GM12878 (cell line): ENCODE results near the gene ZMIZ1. TPM values are rescaled to one million over a fixed set of nuclear protein-coding genes. Genes with fewer than 3 reads are reported as not detected.

Experiments used
- ATAC-seq: fragments of 200-7000 bp; cut with Tn5 transposase; 3 replicates; pipeline ENCODE4 v1.9.1; 2020; ENCODE audit warnings: mild to moderate bottlenecking, moderate library complexity
- BruUV-seq: library from RNA; stranded (reverse); fragments of 400-500 nt; replicated peaks from 2 replicates; lab custom pipeline; 2021; lab: Mats Ljungman, UMichigan
- CTCF ChIA-PET: fragments of 300-600 bp; sonication (Branson Sonifier 250); formaldehyde crosslinking; extraction: SDS; loops from one replicate; lab custom pipeline; 2021; ENCODE audit warnings: inconsistent platforms; lab: Yijun Ruan, JAX
- POLR2A ChIA-PET: fragments of 350-600 bp; formaldehyde crosslinking; extraction: SDS; loops from one replicate; lab custom pipeline; 2021; ENCODE audit warnings: inconsistent platforms; lab: Charles Lee
- RAD21 ChIA-PET: fragments of 300-600 bp; sonication (Branson Sonifier 250); formaldehyde crosslinking; loops from one replicate; lab custom pipeline; 2023; ENCODE audit warnings: antibody characterized with exemption; ENCODE audit not compliant: unreplicated experiment; lab: Charles Lee
- SMC1A ChIA-PET: fragments of 300-600 bp; sonication (Branson Sonifier 250); formaldehyde crosslinking; loops from one replicate; lab custom pipeline; 2023; ENCODE audit not compliant: unreplicated experiment, uncharacterized antibody; lab: Charles Lee
- DNase-seq: peaks from one replicate; pipeline ENCODE4 v3.0.0-alpha.2; 2011; ENCODE audit warnings: low read depth, low spot score
- FAIRE-seq: peaks from 3 replicates; lab custom pipeline; 2011; peaks lifted over from hg19 to GRCh38; lab: Jason Lieb, UNC
- H2AFZ ChIP-seq: 2 replicates; pipeline ENCODE4 v1.6.0; 2011; ENCODE audit warnings: low read depth, low read length, control low read depth; ENCODE audit not compliant: control insufficient read depth
- H3K27ac ChIP-seq: 2 replicates; pipeline ENCODE4 v1.5.1; 2011; ENCODE audit warnings: control low read depth; ENCODE audit not compliant: control insufficient read depth, insufficient read depth
- H3K27me3 ChIP-seq, 2 experiments: replicated peaks in 1 of 2; 2 replicates each; pipeline versions ENCODE4 v1.6.0 to v1.6.1; 2011; ENCODE audit warnings: low read length in 1 of 2; ENCODE audit not compliant: control insufficient read depth in 2 of 2, insufficient read depth in 2 of 2
- H3K36me3 ChIP-seq, 2 experiments: 2 replicates each; pipeline ENCODE4 v1.5.1; 2011; ENCODE audit warnings: low read length in 1 of 2; ENCODE audit not compliant: control insufficient read depth in 2 of 2, insufficient read depth in 2 of 2
- H3K4me1 ChIP-seq: 2 replicates; pipeline ENCODE4 v1.6.1; 2011; ENCODE audit warnings: mild to moderate bottlenecking, low read length, moderate library complexity, mixed read lengths; ENCODE audit not compliant: control insufficient read depth, insufficient read depth
- H3K4me2 ChIP-seq: 2 replicates; pipeline ENCODE4 v1.6.0; 2011; ENCODE audit warnings: control low read depth; ENCODE audit not compliant: control insufficient read depth, insufficient read depth
- H3K4me3 ChIP-seq: fragments of 200-600 bp; sonication (generic); 2 replicates; pipeline ENCODE4 v1.5.1; 2016
- H3K79me2 ChIP-seq: 2 replicates; pipeline ENCODE4 v1.6.0; 2011; ENCODE audit warnings: low read length; ENCODE audit not compliant: control insufficient read depth, insufficient read depth
- H3K9ac ChIP-seq: 2 replicates; pipeline ENCODE4 v1.8.0; 2011; ENCODE audit warnings: low read length, control low read depth, mixed read lengths; ENCODE audit not compliant: control insufficient read depth, insufficient read depth
- H3K9me3 ChIP-seq: replicated peaks from 3 replicates; pipeline ENCODE4 v1.5.1; 2011; ENCODE audit warnings: mild to moderate bottlenecking, low read length; ENCODE audit not compliant: control insufficient read depth, insufficient read depth
- H4K20me1 ChIP-seq: 2 replicates; pipeline ENCODE4 v1.6.0; 2011; ENCODE audit not compliant: control insufficient read depth, insufficient read depth
- BRCA1 ChIP-seq: IDR thresholded peaks from 2 replicates; pipeline ENCODE4 v1.6.1; 2011; ENCODE audit warnings: low read depth, low read length, improper control_type of control experiment
- CBX3 ChIP-seq: fragments of 200-600 bp; sonication (generic); IDR thresholded peaks from 2 replicates; pipeline ENCODE4 v1.6.1; 2016; ENCODE audit warnings: low read depth, borderline replicate concordance
- HSF1 ChIP-seq: fragments of 150-350 bp; IDR thresholded peaks from 2 replicates; pipeline ENCODE4 v1.6.1; 2014; ENCODE audit warnings: mild to moderate bottlenecking, low read depth, low read length
- KDM1A ChIP-seq: fragments of 200-600 bp; sonication (generic); IDR thresholded peaks from 2 replicates; pipeline ENCODE4 v1.6.1; 2016; ENCODE audit warnings: borderline replicate concordance
- NFIC ChIP-seq: IDR thresholded peaks from 2 replicates; pipeline ENCODE4 v1.6.1; 2012; ENCODE audit warnings: low read depth, mild to moderate bottlenecking, inconsistent platforms, low read length, moderate library complexity
- POLR2AphosphoS5 ChIP-seq: IDR thresholded peaks from 2 replicates; pipeline ENCODE4 v1.6.1; 2011; ENCODE audit warnings: mild to moderate bottlenecking, low read length, inconsistent platforms
- RB1 ChIP-seq: fragments of 450-650 bp; formaldehyde crosslinking; IDR thresholded peaks from 2 replicates; pipeline ENCODE4 v1.6.1; 2017; ENCODE audit warnings: mild to moderate bottlenecking, borderline replicate concordance
- TCF7 ChIP-seq: IDR thresholded peaks from 2 replicates; pipeline ENCODE4 v1.6.1; 2014; ENCODE audit warnings: antibody characterized with exemption, borderline replicate concordance
- WGBS: methylation state at CpG from one replicate; pipeline ENCODE4 v1.1.6; 2016; ENCODE audit warnings: low lambda C conversion rate; ENCODE audit not compliant: insufficient replicate concordance, insufficient coverage; ENCODE audit errors: missing lambda C conversion rate; 5-methylcytosine and 5-hydroxymethylcytosine counted together
- in situ Hi-C: fragments of 300-500 bp; cut with MboI; formaldehyde crosslinking; loops from 9 replicates; pipeline ENCODE4 v1.14.3; 2018; ENCODE audit warnings: mixed read lengths
- intact Hi-C: fragments of 100-400 bp; cut with micrococcal nuclease; formaldehyde crosslinking; loops from one replicate; pipeline ENCODE4 v1.14.2; 2022; ENCODE audit not compliant: unreplicated experiment
- polyA plus RNA-seq, 11 experiments: library from polyadenylated mRNA; depleted of rRNA in 4 of 11; unstranded in 6 of 11; stranded (reverse) in 5 of 11; fragments of >200 nt; fragmentation: Nextera tagmentation in 4 of 11; fragmentation: Illumina TruSeq in 1 of 11; extraction: Ambion mirVana in 4 of 11; extraction: Trizol in 1 of 11; gene quantifications; 1 replicate in 1 of 11; 2 replicates in 10 of 11; pipeline versions ENCODE4 v1.2.1 to v1.2.3, GENCODE V29; 2011 to 2016; ENCODE audit warnings: inconsistent platforms in 2 of 11, missing spikeins in 2 of 11, low read depth in 1 of 11
- total RNA-seq, 4 experiments: library from RNA; depleted of rRNA in 3 of 4; stranded (reverse); fragments of >200 nt in 3 of 4; fragmentation: Illumina TruSeq in 1 of 4; extraction: Trizol in 1 of 4; gene quantifications; 2 replicates each; pipeline versions ENCODE4 v1.2.1 to v1.2.3, GENCODE V29; 2013 to 2021
- TF ChIP-seq, protein P1 (sequence below): fragments of 450-650 bp; IDR thresholded peaks from 2 replicates; pipeline ENCODE4 v1.6.1; 2017; ENCODE audit warnings: mild to moderate bottlenecking, moderate library complexity
- TF ChIP-seq, protein P2 (sequence below): fragments of 450-650 bp; IDR thresholded peaks from 2 replicates; pipeline ENCODE4 v1.6.1; 2017; ENCODE audit warnings: borderline replicate concordance
- TF ChIP-seq, protein P3 (sequence below): fragments of 450-650 bp; conservative IDR thresholded peaks from 2 replicates; pipeline ENCODE4 v1.6.1; 2017; ENCODE audit warnings: mild to moderate bottlenecking, moderate library complexity

Gene ZMIZ1
- total and polyA plus RNA-seq, 10 of the 15 experiments (the other 5 are each of a cell fraction or from before 2014, with no cell fraction given) = 3.1 to 82.3 (median 14.9) TPM

DNA sequence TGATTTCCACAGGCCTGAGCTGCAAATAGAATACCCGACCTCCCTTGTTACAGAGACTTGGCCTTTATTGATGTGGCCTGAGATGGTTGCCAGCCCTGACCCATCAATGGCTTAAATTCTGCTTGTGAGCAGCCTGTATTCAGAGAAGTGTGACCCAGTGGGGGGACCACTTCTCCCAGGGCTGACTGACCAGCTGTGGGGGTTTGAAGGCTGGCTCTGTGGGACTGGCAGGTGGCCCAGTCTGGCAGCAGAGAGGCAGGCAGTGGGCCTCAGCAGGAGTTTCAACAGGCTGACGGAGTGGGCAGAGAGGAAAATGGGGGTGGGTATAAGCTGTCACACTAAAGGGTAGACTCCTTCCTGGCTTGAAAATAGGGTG lies 266.3 kb downstream of the ZMIZ1 start (continued):
- TF ChIP-seq, protein P1, sequence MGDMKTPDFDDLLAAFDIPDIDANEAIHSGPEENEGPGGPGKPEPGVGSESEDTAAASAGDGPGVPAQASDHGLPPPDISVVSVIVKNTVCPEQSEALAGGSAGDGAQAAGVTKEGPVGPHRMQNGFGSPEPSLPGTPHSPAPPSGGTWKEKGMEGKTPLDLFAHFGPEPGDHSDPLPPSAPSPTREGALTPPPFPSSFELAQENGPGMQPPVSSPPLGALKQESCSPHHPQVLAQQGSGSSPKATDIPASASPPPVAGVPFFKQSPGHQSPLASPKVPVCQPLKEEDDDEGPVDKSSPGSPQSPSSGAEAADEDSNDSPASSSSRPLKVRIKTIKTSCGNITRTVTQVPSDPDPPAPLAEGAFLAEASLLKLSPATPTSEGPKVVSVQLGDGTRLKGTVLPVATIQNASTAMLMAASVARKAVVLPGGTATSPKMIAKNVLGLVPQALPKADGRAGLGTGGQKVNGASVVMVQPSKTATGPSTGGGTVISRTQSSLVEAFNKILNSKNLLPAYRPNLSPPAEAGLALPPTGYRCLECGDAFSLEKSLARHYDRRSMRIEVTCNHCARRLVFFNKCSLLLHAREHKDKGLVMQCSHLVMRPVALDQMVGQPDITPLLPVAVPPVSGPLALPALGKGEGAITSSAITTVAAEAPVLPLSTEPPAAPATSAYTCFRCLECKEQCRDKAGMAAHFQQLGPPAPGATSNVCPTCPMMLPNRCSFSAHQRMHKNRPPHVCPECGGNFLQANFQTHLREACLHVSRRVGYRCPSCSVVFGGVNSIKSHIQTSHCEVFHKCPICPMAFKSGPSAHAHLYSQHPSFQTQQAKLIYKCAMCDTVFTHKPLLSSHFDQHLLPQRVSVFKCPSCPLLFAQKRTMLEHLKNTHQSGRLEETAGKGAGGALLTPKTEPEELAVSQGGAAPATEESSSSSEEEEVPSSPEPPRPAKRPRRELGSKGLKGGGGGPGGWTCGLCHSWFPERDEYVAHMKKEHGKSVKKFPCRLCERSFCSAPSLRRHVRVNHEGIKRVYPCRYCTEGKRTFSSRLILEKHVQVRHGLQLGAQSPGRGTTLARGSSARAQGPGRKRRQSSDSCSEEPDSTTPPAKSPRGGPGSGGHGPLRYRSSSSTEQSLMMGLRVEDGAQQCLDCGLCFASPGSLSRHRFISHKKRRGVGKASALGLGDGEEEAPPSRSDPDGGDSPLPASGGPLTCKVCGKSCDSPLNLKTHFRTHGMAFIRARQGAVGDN = no peak

DNA sequence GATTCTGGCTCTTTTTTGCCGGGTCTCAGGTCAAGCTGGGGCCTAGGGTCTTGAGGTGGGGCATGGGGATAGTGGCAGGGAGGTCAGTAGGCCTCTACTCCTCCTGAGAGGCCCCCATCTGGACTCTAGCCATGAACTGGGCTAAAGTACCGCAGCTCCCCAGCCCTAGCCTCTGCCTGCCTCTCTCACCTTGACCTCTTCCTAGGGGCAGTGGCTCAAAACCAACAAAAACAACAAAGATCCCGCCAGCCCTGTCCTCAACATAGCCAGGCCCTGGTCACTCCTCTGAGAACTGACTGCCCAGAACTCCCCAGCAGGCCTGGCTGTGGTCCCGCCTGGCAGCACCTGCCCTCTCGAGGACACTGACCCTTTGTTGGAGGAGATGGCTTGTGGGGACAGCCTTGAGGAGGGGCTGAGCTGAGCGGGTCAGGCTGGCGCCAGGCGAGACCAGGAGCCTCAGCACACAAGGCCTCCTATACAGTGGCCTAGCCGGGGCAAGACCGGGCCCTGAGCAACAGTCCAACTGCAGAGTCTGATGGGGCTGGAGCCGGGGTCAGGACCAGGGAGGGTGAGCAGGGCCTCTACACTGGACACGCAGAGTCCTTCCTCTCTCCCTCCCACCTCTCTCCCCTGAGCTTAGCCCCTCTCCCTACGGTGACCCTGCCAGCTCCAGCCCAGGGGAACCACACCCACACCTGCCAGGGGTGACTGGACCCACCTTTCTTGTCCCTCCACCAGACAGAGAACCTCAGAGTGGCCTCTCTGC lies 266.9 kb downstream of the ZMIZ1 start:
- Histone ChIP-seq H4K20me1 (no peaks in the 10 kb centered on the region), H2AFZ (no peak overlapping the region)
- SMC1A ChIA-PET = interaction anchor here (2.0 to 2.5 kb wide), 3 partner anchors 9 to 20 kb away, joined by 5 to 16 read pairs (median 14); no protein-coding TSS in a partner anchor
- no peak for DNase-seq
- TF ChIP-seq, protein P2, sequence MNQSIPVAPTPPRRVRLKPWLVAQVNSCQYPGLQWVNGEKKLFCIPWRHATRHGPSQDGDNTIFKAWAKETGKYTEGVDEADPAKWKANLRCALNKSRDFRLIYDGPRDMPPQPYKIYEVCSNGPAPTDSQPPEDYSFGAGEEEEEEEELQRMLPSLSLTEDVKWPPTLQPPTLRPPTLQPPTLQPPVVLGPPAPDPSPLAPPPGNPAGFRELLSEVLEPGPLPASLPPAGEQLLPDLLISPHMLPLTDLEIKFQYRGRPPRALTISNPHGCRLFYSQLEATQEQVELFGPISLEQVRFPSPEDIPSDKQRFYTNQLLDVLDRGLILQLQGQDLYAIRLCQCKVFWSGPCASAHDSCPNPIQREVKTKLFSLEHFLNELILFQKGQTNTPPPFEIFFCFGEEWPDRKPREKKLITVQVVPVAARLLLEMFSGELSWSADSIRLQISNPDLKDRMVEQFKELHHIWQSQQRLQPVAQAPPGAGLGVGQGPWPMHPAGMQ = no peak
- no peak for TF ChIP-seq HSF1
- no peak for TF ChIP-seq KDM1A
- no peak for TF ChIP-seq POLR2AphosphoS5
- no peak for TF ChIP-seq TCF7
- no peak for TF ChIP-seq BRCA1
- no peak for TF ChIP-seq NFIC
- TF ChIP-seq, protein P3, sequence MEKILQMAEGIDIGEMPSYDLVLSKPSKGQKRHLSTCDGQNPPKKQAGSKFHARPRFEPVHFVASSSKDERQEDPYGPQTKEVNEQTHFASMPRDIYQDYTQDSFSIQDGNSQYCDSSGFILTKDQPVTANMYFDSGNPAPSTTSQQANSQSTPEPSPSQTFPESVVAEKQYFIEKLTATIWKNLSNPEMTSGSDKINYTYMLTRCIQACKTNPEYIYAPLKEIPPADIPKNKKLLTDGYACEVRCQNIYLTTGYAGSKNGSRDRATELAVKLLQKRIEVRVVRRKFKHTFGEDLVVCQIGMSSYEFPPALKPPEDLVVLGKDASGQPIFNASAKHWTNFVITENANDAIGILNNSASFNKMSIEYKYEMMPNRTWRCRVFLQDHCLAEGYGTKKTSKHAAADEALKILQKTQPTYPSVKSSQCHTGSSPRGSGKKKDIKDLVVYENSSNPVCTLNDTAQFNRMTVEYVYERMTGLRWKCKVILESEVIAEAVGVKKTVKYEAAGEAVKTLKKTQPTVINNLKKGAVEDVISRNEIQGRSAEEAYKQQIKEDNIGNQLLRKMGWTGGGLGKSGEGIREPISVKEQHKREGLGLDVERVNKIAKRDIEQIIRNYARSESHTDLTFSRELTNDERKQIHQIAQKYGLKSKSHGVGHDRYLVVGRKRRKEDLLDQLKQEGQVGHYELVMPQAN = no peak
- TF ChIP-seq RB1 = no peak
- no peak for TF ChIP-seq CBX3
- TF ChIP-seq, all 136 proteins: peak for 0
- Histone ChIP-seq H3K4me3 (no peak overlapping the region), H3K9me3 (no peaks in the 10 kb centered on the region; the same call in 2 of the 3 replicates), H3K4me2 (no peak overlapping the region), H3K27ac (no peak overlapping the region), H3K36me3 (no peaks in the 10 kb centered on the region), H3K4me1 (peaks cover 11% of the 10 kb centered on the region), H3K27me3 (no peaks in the 10 kb centered on the region), H3K9ac (no peak overlapping the region), H3K79me2 (no peaks in the 10 kb centered on the region)
- FAIRE-seq (no peak), ATAC-seq (no peak)
- ChIA-PET CTCF (interaction anchor here (1.1 to 2.9 kb wide), 6 partner anchors 10 to 49 kb away, joined by 3 to 27 read pairs (median 5); partner anchors contain the start of gene PPIF), POLR2A (interaction anchor here (2.1 to 2.7 kb wide), 2 partner anchors 10 to 49 kb away, joined by 7 to 15 read pairs; partner anchors contain the start of gene PPIF), RAD21 (interaction anchor here (1.1 kb wide), 1 partner anchor 19 kb away, joined by 3 read pairs; no protein-coding TSS in a partner anchor)
- intact Hi-C loops = no loop called here
- WGBS = 66% methylated on average over 13 of the region's 13 CpGs
- in situ Hi-C loops = no loop called here
- BruUV-seq = no TSS peak
